ENCODE measurements around the gene PTPN1. TPM values are rescaled to one million over a fixed set of nuclear protein-coding genes. Genes with fewer than 3 reads are reported as not detected.
A peak's percentile ranks its signal among the peaks of the same experiment; 100 is the strongest.

PTPN1 gene
- total RNA-seq, 1 donor from 2014 or later, result 38.1 TPM

DNA sequence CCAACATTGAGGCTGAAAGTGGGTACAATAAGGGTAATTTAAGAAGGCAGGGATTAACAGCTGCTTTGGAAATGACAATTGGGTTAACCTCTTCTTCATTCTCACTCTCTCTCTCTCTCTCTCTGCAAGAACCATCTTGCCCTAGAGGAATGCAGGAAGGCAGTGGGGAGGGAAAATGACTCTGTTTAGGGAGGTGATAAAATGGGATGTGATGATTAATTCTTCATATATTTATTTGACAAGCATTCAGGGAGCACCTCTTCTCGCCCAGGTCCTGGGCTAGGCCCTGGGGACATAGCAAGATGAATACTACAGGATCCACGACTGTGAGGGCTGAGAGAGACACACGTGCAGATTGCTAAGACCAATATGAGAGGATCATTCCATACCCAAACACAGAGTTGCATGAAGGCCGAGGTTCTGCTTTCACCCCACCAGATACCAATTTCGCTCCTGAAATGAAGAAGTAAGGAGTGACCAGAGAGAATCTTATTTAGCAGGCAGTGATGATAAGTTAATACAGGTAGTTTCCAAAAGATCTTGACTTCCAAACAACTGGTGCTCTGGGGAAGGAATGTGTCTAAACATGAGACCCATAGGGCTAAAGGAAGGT lies 13.3 kb upstream of the PTPN1 start:
- Mint-ChIP-seq H3K9me3 (no peaks in the 10 kb centered on the region), H3K27ac (peak overlapping the region; percentile 85), H3K27me3 (ENCODE audit: insufficient read depth, low read depth) (peaks cover 4% of the 10 kb centered on the region), H3K4me1 (peaks cover 2% of the 10 kb centered on the region), H3K36me3 (no peaks in the 10 kb centered on the region), H3K4me3 (no peak overlapping the region)
- no peaks in the 10 kb centered on the region for H4K20me1 ChIP-seq (ENCODE audit: low read depth)
- H3K9ac ChIP-seq, result no peak overlapping the region
- DNase-seq (ENCODE audit: low spot score), result no peak
- H3K4me1 ChIP-seq, result peaks cover 7% of the 10 kb centered on the region
- peak overlapping the region; percentile 47 for H2AFZ ChIP-seq (replicated peaks)
- no peak overlapping the region for H3K4me2 ChIP-seq
- H3K36me3 ChIP-seq, result no peaks in the 10 kb centered on the region
- no peaks in the 10 kb centered on the region for H3K79me2 ChIP-seq (ENCODE audit: low read depth)
- no peak overlapping the region for H3K4me3 ChIP-seq
- TF ChIP-seq EZH2 (IDR thresholded peaks at IDR 0.05) (no peak), EZH2phosphoT487 (IDR thresholded peaks at IDR 0.05) (no peak), CTCF (IDR thresholded peaks at IDR 0.05) (no peak)
- no peaks in the 10 kb centered on the region for H3F3A ChIP-seq (ENCODE audit: low read depth)
- no peak overlapping the region for H3K27ac ChIP-seq
- no peaks in the 10 kb centered on the region for H3K9me3 ChIP-seq (ENCODE audit: low read depth)
- H3K27me3 ChIP-seq, result no peaks in the 10 kb centered on the region

- no peak overlapping the region for H3K4me2 ChIP-seq
- TF ChIP-seq EZH2 (IDR thresholded peaks at IDR 0.05), result no peak
- Mint-ChIP-seq H3K27ac (no peak overlapping the region), H3K9me3 (no peaks in the 10 kb centered on the region), H3K27me3 (ENCODE audit: insufficient read depth, low read depth) (peaks cover 4% of the 10 kb centered on the region), H3K36me3 (no peaks in the 10 kb centered on the region), H3K4me1 (peaks cover 5% of the 10 kb centered on the region), H3K4me3 (no peak overlapping the region)
- no peak overlapping the region for H3K27ac ChIP-seq
- DNase-seq (ENCODE audit: low spot score), result no peak
- no peaks in the 10 kb centered on the region for H3K36me3 ChIP-seq
- H4K20me1 ChIP-seq (ENCODE audit: low read depth), result no peaks in the 10 kb centered on the region
- no peak overlapping the region for H3K9ac ChIP-seq
- no peaks in the 10 kb centered on the region for H3K79me2 ChIP-seq (ENCODE audit: low read depth)
- H3K4me1 ChIP-seq, result peaks cover 7% of the 10 kb centered on the region
- no peak overlapping the region for H3K4me3 ChIP-seq
- H3K9me3 ChIP-seq (ENCODE audit: low read depth), result no peaks in the 10 kb centered on the region
- no peaks in the 10 kb centered on the region for H3K27me3 ChIP-seq
- no peaks in the 10 kb centered on the region for H3F3A ChIP-seq (ENCODE audit: low read depth)
- H2AFZ ChIP-seq (replicated peaks), result no peak overlapping the region
Observed at GRCh38 chr20:50498071-50498776, 12.0 kb upstream of the PTPN1 start.

DNA sequence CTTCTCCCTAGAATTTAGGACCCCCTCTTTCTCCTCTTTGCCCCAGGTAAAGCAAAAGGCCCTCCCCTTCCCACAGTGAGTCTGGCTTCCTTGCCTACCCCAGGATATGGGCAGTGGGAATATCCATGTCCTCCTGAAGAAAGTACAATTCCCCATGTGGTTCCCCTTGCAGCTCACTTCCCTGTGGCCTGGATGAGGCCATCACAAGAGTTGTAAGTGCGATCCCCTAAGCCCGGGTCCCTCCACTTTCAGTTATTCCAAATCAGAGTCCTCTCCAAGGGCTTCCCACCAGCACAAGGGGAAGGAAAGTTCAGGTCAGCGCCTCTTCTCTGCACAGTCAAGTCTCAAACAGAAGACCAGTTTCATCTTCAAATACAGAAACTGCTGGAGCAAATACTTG lies 10.2 kb upstream of the PTPN1 start:
- Histone ChIP-seq H3F3A (ENCODE audit: low read depth) (no peaks in the 10 kb centered on the region), H3K79me2 (ENCODE audit: low read depth) (no peaks in the 10 kb centered on the region), H3K36me3 (no peaks in the 10 kb centered on the region), H3K4me2 (no peak overlapping the region), H3K9ac (no peak overlapping the region), H3K4me1 (peaks cover 7% of the 10 kb centered on the region), H3K27ac (no peak overlapping the region), H3K4me3 (no peak overlapping the region), H2AFZ (replicated peaks) (no peak overlapping the region), H3K27me3 (no peaks in the 10 kb centered on the region), H3K9me3 (ENCODE audit: low read depth) (no peaks in the 10 kb centered on the region), H4K20me1 (ENCODE audit: low read depth) (no peaks in the 10 kb centered on the region)
- Mint-ChIP-seq H3K4me3 (no peak overlapping the region), H3K36me3 (no peaks in the 10 kb centered on the region), H3K4me1 (peaks cover 5% of the 10 kb centered on the region), H3K27ac (no peak overlapping the region), H3K27me3 (ENCODE audit: insufficient read depth, low read depth) (peaks cover 2% of the 10 kb centered on the region), H3K9me3 (no peaks in the 10 kb centered on the region)
- TF ChIP-seq EZH2 (IDR thresholded peaks at IDR 0.05) (no peak), EZH2phosphoT487 (IDR thresholded peaks at IDR 0.05) (no peak), CTCF (IDR thresholded peaks at IDR 0.05) (no peak)
- DNase-seq (ENCODE audit: low spot score), result no peak

All from neural progenitor cell (in vitro differentiated cells).